IPS-18c (cell line): ENCODE results near the gene HDAC7.
"Not testable (repeated sequence)": the region's sequence is repeated elsewhere in the genome, so short reads cannot be mapped to it uniquely, and the experiment has no call there.

Experiments
- H3K4me3 ChIP-seq: 2 replicates; pipeline ENCODE4 v1.7.0; 2013; ENCODE audit warnings: low read depth, mild to moderate bottlenecking, low read length, moderate library complexity; ENCODE audit not compliant: insufficient read depth
- H3K9me3 ChIP-seq: one replicate; pipeline ENCODE4 v1.6.1; 2013; ENCODE audit warnings: mild to moderate bottlenecking, low read length, moderate library complexity; ENCODE audit not compliant: control insufficient read depth, insufficient read depth

HDAC7 gene

GRCh38 chr12:47821346-47821706, 1.6 kb upstream of the HDAC7 start:
- no peaks in the 10 kb centered on the region for H3K9me3 ChIP-seq
- H3K4me3 ChIP-seq: peak overlapping the region; percentile 38; the same call in 1 of the 2 replicates

- Histone ChIP-seq H3K4me3 (peak overlapping the region; percentile 68), H3K9me3 (no peaks in the 10 kb centered on the region)
Measured at GRCh38 chr12:47820631-47821345, 1.1 kb upstream of the HDAC7 start.

DNA sequence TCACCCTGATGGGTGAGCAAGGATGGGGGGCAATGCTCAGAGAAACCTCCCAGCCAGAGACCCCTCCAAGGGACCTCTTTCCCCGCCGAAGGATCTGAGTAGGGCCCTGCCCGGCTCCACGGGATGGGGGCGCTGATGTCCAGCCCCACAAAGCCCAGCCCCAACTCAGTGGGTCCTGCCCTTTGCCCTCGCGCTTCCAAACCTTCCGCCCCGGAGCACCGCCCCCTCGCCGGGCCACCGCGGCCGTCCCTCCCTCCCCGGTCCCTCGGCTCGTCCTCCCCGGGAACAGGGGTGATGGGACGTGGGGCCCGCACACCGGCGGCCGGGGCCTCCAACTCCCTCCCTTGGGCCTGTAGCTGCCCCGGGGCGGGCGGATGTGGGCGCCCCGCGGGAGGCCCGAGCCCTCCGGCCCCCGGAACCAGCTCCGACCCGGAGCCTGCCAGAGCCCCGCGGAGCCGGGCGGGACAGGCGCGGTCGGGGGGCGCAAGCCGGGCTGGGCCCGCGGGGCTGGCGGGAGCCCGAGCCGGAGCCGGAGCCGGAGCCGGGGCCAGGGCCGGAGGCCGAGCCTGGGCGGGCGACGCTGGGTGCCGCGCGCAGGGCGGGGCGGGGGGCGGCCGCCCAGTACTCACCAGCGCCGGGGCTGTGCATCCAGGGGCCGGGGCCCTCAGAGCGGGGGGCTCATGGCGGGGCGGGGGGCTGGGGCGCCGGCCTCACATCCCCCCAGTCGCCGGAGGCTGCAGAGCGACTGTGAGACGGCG, 386 bp downstream of the HDAC7 start:
- H3K4me3 ChIP-seq: peak overlapping the region; percentile 71
- H3K9me3 ChIP-seq: no peaks in the 10 kb centered on the region

- peak overlapping the region; percentile 71 for H3K4me3 ChIP-seq
- H3K9me3 ChIP-seq: no peaks in the 10 kb centered on the region
Measured at GRCh38 chr12:47818467-47819137, 1.1 kb downstream of the HDAC7 start.

GRCh38 chr12:47818007-47818376, 1.7 kb downstream of the HDAC7 start:
- no peaks in the 10 kb centered on the region for H3K9me3 ChIP-seq
- H3K4me3 ChIP-seq: no peak overlapping the region

GRCh38 chr12:47817272-47818006, 2.3 kb downstream of the HDAC7 start:
- Histone ChIP-seq H3K4me3 (no peak overlapping the region), H3K9me3 (no peaks in the 10 kb centered on the region)

DNA sequence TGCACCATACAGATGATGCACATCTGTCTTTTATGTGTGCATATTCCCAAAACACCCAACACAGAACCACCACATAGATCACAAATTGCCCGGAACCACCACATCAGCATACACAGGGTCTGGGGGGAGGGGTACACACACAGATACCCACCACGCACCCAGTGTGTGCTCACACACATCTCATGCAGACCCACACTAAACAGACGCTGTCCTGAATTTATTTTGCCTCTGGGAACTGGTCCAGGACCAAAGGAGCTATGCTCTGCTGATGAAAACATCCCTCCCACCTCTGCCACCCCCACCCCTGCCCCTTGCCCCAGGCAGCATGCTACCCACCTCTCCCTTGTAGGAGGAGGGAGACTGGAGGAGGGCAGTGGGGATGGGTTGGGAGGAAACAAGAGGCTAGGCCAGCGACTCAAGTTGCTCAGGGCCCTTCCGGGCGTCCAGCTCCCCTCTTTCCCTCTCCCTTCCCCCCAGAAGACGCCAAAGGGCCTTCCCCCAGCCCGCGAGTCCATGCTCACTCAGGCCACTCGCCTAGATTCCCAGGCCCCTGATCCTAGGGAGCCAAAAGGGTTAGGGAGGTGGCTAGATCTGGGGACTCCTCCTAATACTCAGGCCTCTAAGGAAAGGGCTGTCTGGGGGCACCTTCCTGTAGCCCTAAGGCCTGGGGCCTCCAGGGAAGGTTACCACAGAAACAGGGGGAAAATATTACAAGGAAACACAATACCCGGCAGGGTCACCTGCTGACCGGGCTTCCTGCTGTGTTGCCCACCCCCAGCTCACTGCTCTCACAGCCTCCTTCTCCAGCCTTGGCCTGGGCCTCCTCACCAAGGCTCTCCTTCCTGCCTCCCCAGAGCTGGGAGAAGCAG, 3.1 kb downstream of the HDAC7 start:
- H3K9me3 ChIP-seq: no peaks in the 10 kb centered on the region
- no peak overlapping the region for H3K4me3 ChIP-seq

- H3K4me3 ChIP-seq, H3K9me3 ChIP-seq: not testable (repeated sequence)
Measured at GRCh38 chr12:47815447-47815846, 4.3 kb downstream of the HDAC7 start.

DNA sequence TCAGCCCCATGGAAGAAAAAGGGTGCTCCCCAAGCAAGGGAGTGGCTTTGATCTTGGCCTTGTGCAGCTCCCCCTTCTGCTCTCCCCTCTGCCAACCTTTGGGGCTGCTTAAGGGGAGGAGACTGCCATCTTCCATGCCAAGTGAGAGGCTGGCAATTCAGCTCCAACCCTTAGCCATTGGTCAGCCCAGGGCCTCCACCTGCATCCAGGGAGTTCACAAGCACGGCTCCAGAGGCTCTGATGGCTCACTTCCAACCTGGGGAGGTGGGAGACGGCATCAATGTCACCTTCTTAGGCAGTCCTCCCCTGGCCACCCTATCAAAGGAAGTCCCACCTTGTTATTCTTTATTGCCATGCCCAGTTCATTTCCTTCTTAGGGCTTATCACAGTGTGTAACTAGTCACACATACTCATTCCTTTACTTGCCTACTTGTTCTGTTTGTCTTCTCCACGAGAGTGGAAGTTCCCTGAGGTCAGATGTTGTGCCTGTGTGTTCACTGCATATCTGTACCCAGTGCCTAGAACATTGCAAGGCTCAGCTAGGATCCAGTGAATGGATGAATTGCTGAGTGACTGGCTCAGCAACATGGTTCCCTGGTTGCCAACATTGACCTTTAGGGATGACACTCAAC, 5.0 kb downstream of the HDAC7 start:
- H3K4me3 ChIP-seq: no peak overlapping the region; the same call in 1 of the 2 replicates

GRCh38 chr12:47813511-47814196, 6.0 kb downstream of the HDAC7 start:
- Histone ChIP-seq H3K4me3 (peak overlapping the region; percentile 46; the same call in 1 of the 2 replicates), H3K9me3 (no peaks in the 10 kb centered on the region)

More for the DNA sequence above, 5.0 kb downstream of the HDAC7 start:
- no peaks in the 10 kb centered on the region for H3K9me3 ChIP-seq

DNA sequence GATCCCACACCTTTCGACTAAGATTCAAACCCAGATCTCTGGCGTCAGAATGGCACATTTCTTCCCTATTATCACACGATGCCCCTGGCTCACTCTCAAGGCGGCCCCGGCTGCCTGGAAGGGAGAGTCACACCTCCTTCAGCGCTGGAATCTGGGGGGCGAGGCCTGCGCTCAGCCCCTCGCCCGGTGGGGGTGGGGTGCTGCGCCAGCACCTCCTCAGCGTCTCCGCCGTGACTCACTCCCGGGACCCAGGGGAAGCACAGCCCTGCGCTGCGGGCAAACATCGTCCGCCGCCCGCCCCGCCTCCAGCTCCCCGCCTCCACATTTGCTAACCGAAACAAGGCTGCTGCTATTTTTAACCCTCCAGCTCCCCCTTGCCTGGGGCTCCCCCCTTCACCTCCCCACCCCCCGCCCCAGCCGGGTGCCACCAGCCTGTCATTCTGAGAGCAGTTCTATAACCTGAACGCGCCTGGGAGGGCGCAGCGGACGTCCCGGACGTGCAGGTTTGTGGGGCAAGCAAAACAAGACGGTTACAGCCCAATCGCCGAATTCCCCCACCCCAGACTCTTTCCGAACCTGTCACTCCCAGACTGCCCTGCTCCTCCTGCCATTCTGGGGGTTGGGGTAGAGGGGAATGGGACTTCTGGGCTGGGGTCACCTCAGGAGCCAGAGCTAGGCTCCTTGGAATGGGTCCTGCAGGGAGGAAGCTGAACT, 6.7 kb downstream of the HDAC7 start:
- peak overlapping the region; percentile 46; the same call in 1 of the 2 replicates for H3K4me3 ChIP-seq

GRCh38 chr12:47811581-47812484, 7.9 kb downstream of the HDAC7 start:
- peak overlapping the region; percentile 12; the same call in 1 of the 2 replicates for H3K4me3 ChIP-seq
- H3K9me3 ChIP-seq: no peaks in the 10 kb centered on the region

More for the DNA sequence above, 6.7 kb downstream of the HDAC7 start:
- no peaks in the 10 kb centered on the region for H3K9me3 ChIP-seq

- no peak overlapping the region for H3K4me3 ChIP-seq
- no peaks in the 10 kb centered on the region for H3K9me3 ChIP-seq
Measured at GRCh38 chr12:47811072-47811396, 8.7 kb downstream of the HDAC7 start.

GRCh38 chr12:47809518-47809917, 10.2 kb downstream of the HDAC7 start:
- not testable (repeated sequence) for H3K4me3 ChIP-seq, H3K9me3 ChIP-seq
